ENCODE results near the gene KDM3B.

Gene KDM3B

DNA sequence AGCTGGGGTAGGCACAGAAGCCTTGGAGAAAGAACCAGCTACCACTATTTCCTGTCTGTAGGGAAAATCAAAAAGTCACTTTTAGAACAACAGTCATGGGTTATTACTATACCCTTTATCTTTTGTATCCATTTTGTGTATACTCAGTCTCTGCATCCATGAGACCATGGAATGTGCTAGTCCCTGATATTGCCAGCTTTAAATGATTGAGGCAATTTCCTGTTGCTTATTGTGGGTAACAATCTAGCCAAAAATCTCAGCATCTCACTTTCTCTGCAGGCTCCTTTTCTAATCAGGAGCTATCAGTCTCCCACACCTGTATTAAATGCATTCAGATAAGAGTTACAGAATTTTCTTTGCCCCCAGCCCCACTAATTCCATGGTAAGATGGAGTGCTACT is 968 bp upstream of the KDM3B start:
- Histone ChIP-seq H3K79me2 (ENCODE audit: insufficient read depth, low read depth) (peaks cover 36% of the 10 kb centered on the region), H3K4me2 (no peak overlapping the region), H3K27ac (no peak overlapping the region), H3K4me3 (IDR thresholded peaks at IDR 0.05; ENCODE audit: insufficient read depth, low read depth, low read length) (no peak overlapping the region), H3K9ac (no peak overlapping the region), H3K4me1 (ENCODE audit: low read depth, poor library complexity, severe bottlenecking) (peaks cover 21% of the 10 kb centered on the region), H3K36me3 (ENCODE audit: insufficient read depth) (no peaks in the 10 kb centered on the region), H3K27me3 (ENCODE audit: insufficient read depth, low read depth) (no peaks in the 10 kb centered on the region), H2AFZ (ENCODE audit: low read depth) (no peak overlapping the region), H4K20me1 (ENCODE audit: insufficient read depth) (no peaks in the 10 kb centered on the region)
- no peak for TF ChIP-seq CTCF (conservative IDR thresholded peaks at IDR 0.05; ENCODE audit: low read depth, low read length)

- H3K79me2 ChIP-seq (ENCODE audit: insufficient read depth, low read depth), result peaks cover 50% of the 10 kb centered on the region
- peak overlapping the region; percentile 88 for H3K27ac ChIP-seq
- H3K36me3 ChIP-seq (ENCODE audit: insufficient read depth), result no peaks in the 10 kb centered on the region
Observed at GRCh38 chr5:138352722-138353559, 456 bp downstream of the KDM3B start.

GRCh38 chr5:138353560-138354080 is 1.1 kb downstream of the KDM3B start:
- peaks cover 21% of the 10 kb centered on the region for H3K4me1 ChIP-seq (ENCODE audit: low read depth, poor library complexity, severe bottlenecking)
- peak overlapping the region; percentile 95 for H3K9ac ChIP-seq
- H3K27ac ChIP-seq, result peak overlapping the region; percentile 88
- H3K27me3 ChIP-seq (ENCODE audit: insufficient read depth, low read depth), result no peaks in the 10 kb centered on the region
- H3K36me3 ChIP-seq (ENCODE audit: insufficient read depth), result no peaks in the 10 kb centered on the region
- no peaks in the 10 kb centered on the region for H4K20me1 ChIP-seq (ENCODE audit: insufficient read depth)
- TF ChIP-seq CTCF (conservative IDR thresholded peaks at IDR 0.05; ENCODE audit: low read depth, low read length), result no peak
- H3K4me3 ChIP-seq (IDR thresholded peaks at IDR 0.05; ENCODE audit: insufficient read depth, low read depth, low read length), result peak overlapping the region; percentile 61
- peaks cover 56% of the 10 kb centered on the region for H3K79me2 ChIP-seq (ENCODE audit: insufficient read depth, low read depth)
- peak overlapping the region; percentile 88 for H3K4me2 ChIP-seq
- H2AFZ ChIP-seq (ENCODE audit: low read depth), result peak overlapping the region; percentile 76

More at GRCh38 chr5:138352722-138353559, 456 bp downstream of the KDM3B start:
- peak overlapping the region; percentile 95 for H3K9ac ChIP-seq
- H2AFZ ChIP-seq (ENCODE audit: low read depth), result peak overlapping the region; percentile 76
- H3K4me2 ChIP-seq, result peak overlapping the region; percentile 88
- H3K27me3 ChIP-seq (ENCODE audit: insufficient read depth, low read depth), result no peaks in the 10 kb centered on the region
- H3K4me3 ChIP-seq (IDR thresholded peaks at IDR 0.05; ENCODE audit: insufficient read depth, low read depth, low read length), result peak overlapping the region; percentile 61
- no peaks in the 10 kb centered on the region for H4K20me1 ChIP-seq (ENCODE audit: insufficient read depth)
- TF ChIP-seq CTCF (conservative IDR thresholded peaks at IDR 0.05; ENCODE audit: low read depth, low read length), result peak; percentile 35
- H3K4me1 ChIP-seq (ENCODE audit: low read depth, poor library complexity, severe bottlenecking), result peaks cover 21% of the 10 kb centered on the region

- Histone ChIP-seq H3K27ac (peak overlapping the region; percentile 88; the same call in 1 of the 2 replicates), H3K79me2 (ENCODE audit: insufficient read depth, low read depth) (peaks cover 63% of the 10 kb centered on the region)
Observed at GRCh38 chr5:138354387-138354786, 1.9 kb downstream of the KDM3B start.

More at GRCh38 chr5:138354387-138354786, 1.9 kb downstream of the KDM3B start:
- H3K4me2 ChIP-seq, result peak overlapping the region; percentile 88
- peaks cover 24% of the 10 kb centered on the region for H3K4me1 ChIP-seq (ENCODE audit: low read depth, poor library complexity, severe bottlenecking)
- no peaks in the 10 kb centered on the region for H3K36me3 ChIP-seq (ENCODE audit: insufficient read depth)
- TF ChIP-seq CTCF (conservative IDR thresholded peaks at IDR 0.05; ENCODE audit: low read depth, low read length), result no peak
- no peaks in the 10 kb centered on the region; the same call in 1 of the 2 replicates for H4K20me1 ChIP-seq (ENCODE audit: insufficient read depth)
- peak overlapping the region; percentile 95; the same call in 1 of the 2 replicates for H3K9ac ChIP-seq
- no peaks in the 10 kb centered on the region for H3K27me3 ChIP-seq (ENCODE audit: insufficient read depth, low read depth)
- H3K4me3 ChIP-seq (IDR thresholded peaks at IDR 0.05; ENCODE audit: insufficient read depth, low read depth, low read length), result peak overlapping the region; percentile 44
- no peak overlapping the region for H2AFZ ChIP-seq (ENCODE audit: low read depth)

All from KMS-11 (cell line).